K562 (cell line): Measurements from ENCODE around the gene COX19. TPM values are rescaled to one million over a fixed set of nuclear protein-coding genes. Genes with fewer than 3 reads are reported as not detected.

Experiments used
- COPS2 ChIP-seq: fragments of 450-650 bp; conservative IDR thresholded peaks from 2 replicates; pipeline ENCODE4 v1.6.1; 2016; ENCODE audit warnings: mild to moderate bottlenecking, moderate library complexity
- MCM5 ChIP-seq: fragments of 450-650 bp; IDR thresholded peaks from 2 replicates; pipeline ENCODE4 v1.6.1; 2016; ENCODE audit warnings: low read depth
- SAFB2 ChIP-seq: fragments of 200-400 bp; formaldehyde crosslinking; IDR thresholded peaks from 2 replicates; pipeline ENCODE4 v1.6.1; 2018; ENCODE audit warnings: borderline replicate concordance, low read length, low read depth, moderate library complexity; ENCODE audit not compliant: severe bottlenecking
- STAT6 ChIP-seq: sonication (generic); formaldehyde crosslinking; IDR thresholded peaks from 2 replicates; pipeline ENCODE4 v1.8.1; 2023; ENCODE audit warnings: mild to moderate bottlenecking, missing genetic modification reagents
- TAF15 ChIP-seq: fragments of 200-400 bp; formaldehyde crosslinking; IDR thresholded peaks from 2 replicates; pipeline ENCODE4 v1.6.1; 2017; ENCODE audit warnings: mild to moderate bottlenecking, low read depth, low read length, moderate library complexity
- ZNF408 ChIP-seq: fragments of 250-450 bp; sonication (Bioruptor Pico); IDR thresholded peaks from 2 replicates; pipeline ENCODE4 v1.4.0; 2020; ENCODE audit warnings: low read depth, mild to moderate bottlenecking, moderate library complexity
- polyA plus RNA-seq, 8 experiments: library from polyadenylated mRNA; depleted of rRNA in 4 of 8; stranded (reverse) in 5 of 8; unstranded in 3 of 8; fragments of >200 nt; fragmentation: Nextera tagmentation in 2 of 8; fragmentation: Illumina TruSeq in 1 of 8; extraction: Ambion mirVana in 2 of 8; extraction: Trizol in 1 of 8; gene quantifications; 2 replicates each; pipeline versions ENCODE4 v1.2.1 to v1.2.3, GENCODE V29; 2011 to 2014; ENCODE audit warnings: inconsistent platforms in 1 of 8, missing spikeins in 1 of 8
- total RNA-seq, 7 experiments: library from RNA; depleted of rRNA in 6 of 7; stranded (reverse); fragments of >200 nt in 6 of 7; fragmentation: Illumina TruSeq in 2 of 7; extraction: Trizol in 2 of 7; gene quantifications; 2 replicates each; pipeline versions ENCODE4 v1.2.1 to v1.2.3, GENCODE V29; 2011 to 2021; ENCODE audit warnings: low replicate concordance in 1 of 7
- TF ChIP-seq, protein P1 (sequence below): IDR thresholded peaks from 2 replicates; pipeline ENCODE4 v1.6.1; 2012; ENCODE audit warnings: low read depth, low read length, improper control_type of control experiment, borderline replicate concordance

The COX19 gene
- total and polyA plus RNA-seq, 9 of the 15 experiments (the other 6 are each of a cell fraction or from before 2014, with no cell fraction given), result 5.2 to 10.5 (median 7.9) TPM

DNA sequence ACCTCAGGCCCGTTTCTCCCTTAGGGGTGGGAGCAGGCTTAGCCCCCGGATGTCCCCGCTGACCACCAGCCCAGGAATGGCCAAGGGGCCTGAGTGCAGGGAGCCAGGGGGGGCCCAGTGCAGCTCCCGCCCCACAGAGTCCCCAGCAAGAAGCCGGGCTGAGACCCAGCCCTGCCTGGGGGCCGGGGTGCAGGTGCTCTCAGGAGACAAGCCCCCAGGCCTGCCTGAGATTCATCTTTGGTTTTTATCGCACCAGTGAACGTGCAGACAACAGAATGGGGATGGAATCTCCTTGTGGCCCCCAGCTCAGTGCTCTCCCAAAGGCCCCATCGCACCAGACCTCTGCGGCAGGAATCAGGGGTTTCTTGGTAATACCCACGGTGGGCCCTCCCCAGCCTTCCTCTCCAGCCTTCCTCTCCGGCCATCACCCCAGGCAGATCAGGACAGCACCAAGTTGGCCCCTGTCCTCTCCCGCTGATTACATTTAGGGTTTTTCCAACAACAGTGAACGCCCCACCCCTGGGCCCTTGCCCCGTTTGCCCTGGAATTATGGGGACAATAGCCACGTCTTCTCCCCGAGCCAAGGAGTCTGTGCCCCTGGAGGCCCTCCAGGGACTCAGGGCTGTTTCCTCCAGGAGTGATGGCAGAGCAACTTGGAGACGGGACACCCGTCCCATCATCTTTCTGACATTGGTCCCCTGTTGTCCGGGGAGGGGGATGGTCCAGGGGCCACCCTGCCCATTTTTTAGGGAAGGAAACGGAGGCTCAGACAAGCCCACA lies 43.3 kb downstream of the COX19 start (continued):
- no peak for TF ChIP-seq STAT6 (CRISPR knock-in tag)
- TF ChIP-seq MCM5, result no peak
- no peak for TF ChIP-seq SAFB2
- TF ChIP-seq TAF15, result no peak
- no peak for TF ChIP-seq COPS2
- TF ChIP-seq ZNF408, result no peak
- TF ChIP-seq, protein P1, sequence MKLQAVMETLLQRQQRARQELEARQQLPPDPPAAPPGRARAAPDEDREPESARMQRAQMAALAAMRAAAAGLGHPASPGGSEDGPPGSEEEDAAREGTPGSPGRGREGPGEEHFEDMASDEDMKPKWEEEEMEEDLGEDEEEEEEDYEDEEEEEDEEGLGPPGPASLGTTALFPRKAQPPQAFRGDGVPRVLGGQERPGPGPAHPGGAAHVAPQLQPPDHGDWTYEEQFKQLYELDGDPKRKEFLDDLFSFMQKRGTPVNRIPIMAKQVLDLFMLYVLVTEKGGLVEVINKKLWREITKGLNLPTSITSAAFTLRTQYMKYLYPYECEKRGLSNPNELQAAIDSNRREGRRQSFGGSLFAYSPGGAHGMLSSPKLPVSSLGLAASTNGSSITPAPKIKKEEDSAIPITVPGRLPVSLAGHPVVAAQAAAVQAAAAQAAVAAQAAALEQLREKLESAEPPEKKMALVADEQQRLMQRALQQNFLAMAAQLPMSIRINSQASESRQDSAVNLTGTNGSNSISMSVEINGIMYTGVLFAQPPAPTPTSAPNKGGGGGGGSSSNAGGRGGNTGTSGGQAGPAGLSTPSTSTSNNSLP, result no peak
